Sigmoid colon (tissue), 7 donors: Measurements from ENCODE around the gene ATXN1. TPM values are rescaled to one million over a fixed set of nuclear protein-coding genes. Genes with fewer than 3 reads are reported as not detected.

Experiments
- DNase-seq: peaks from one replicate; pipeline ENCODE4 v3.0.0-alpha.2; 2019
- H3K27ac ChIP-seq, 4 donors: fragments of 200-600 bp; sonication (generic); one replicate each; pipeline ENCODE4 v1.5.1; 2016 to 2019; ENCODE audit warnings: mild to moderate bottlenecking in 1 of 4
- H3K27me3 ChIP-seq, 3 donors: fragments of 200-600 bp; sonication (generic); one replicate each; pipeline ENCODE4 v1.5.1; 2019; ENCODE audit warnings: mild to moderate bottlenecking in 1 of 3
- H3K36me3 ChIP-seq, 4 donors: fragments of 200-600 bp; sonication (generic); one replicate each; pipeline ENCODE4 v1.5.1; 2016 to 2019
- H3K4me1 ChIP-seq, 4 donors: fragments of 200-600 bp; sonication (generic); one replicate each; pipeline ENCODE4 v1.5.1; 2017 to 2019
- H3K4me3 ChIP-seq, 4 donors: fragments of 200-600 bp; sonication (generic); one replicate each; pipeline ENCODE4 v1.5.1; 2017 to 2019; ENCODE audit warnings: mild to moderate bottlenecking in 2 of 4, moderate library complexity in 1 of 4
- H3K9me3 ChIP-seq, 4 donors: fragments of 200-600 bp in 3 of 4; sonication (generic) in 3 of 4; one replicate each; pipeline versions ENCODE4 v1.5.1 to v1.6.1; 2013 to 2019
- CTCF ChIP-seq, 4 experiments: fragments of 450-650 bp in 3 of 4; fragments of 200-600 bp in 1 of 4; IDR thresholded peaks; one replicate each; pipeline ENCODE4 v1.5.1; 2016 to 2019; ENCODE audit warnings: antibody characterized with exemption in 4 of 4, mild to moderate bottlenecking in 3 of 4, moderate library complexity in 2 of 4
- EP300 ChIP-seq, 4 donors: sonication (generic); formaldehyde crosslinking; IDR thresholded peaks; one replicate each; pipeline ENCODE4 v1.6.1; 2017; ENCODE audit warnings: antibody characterized with exemption in 4 of 4
- POLR2A ChIP-seq, 2 donors: fragments of 450-650 bp; IDR thresholded peaks; one replicate each; pipeline ENCODE4 v1.6.1; 2016; ENCODE audit warnings: antibody characterized with exemption in 2 of 2, mild to moderate bottlenecking in 2 of 2, moderate library complexity in 2 of 2
- POLR2AphosphoS5 ChIP-seq, 4 donors: sonication (generic); formaldehyde crosslinking; IDR thresholded peaks; one replicate each; pipeline ENCODE4 v1.6.1; 2017; ENCODE audit warnings: antibody characterized with exemption in 4 of 4
- WGBS, 2 donors: extraction: QIAGEN DNeasy Blood & Tissue Kit; methylation state at CpG; one replicate each; pipeline ENCODE4 v1.1.7; 2013; 5-methylcytosine and 5-hydroxymethylcytosine counted together
- intact Hi-C: fragments of 100-400 bp; cut with DNase I; formaldehyde crosslinking; loops from one replicate; pipeline ENCODE4 v1.15.1; 2023
- polyA plus RNA-seq, 3 donors: library from polyadenylated mRNA; stranded (reverse); fragments of 200-250 nt; gene quantifications; one replicate each; pipeline ENCODE4 v1.2.3, GENCODE V29; 2013
- total RNA-seq, 4 donors: library from RNA; depleted of rRNA; stranded (reverse); fragments of >200 nt; gene quantifications; one replicate each; pipeline ENCODE4 v1.1.0, GENCODE V29; 2016
- donor health status: healthy with polysubstance abuse.
- donor health status: Bipolar disorder and iron deficiency.
- donor health status: healthy.

ATXN1 gene
- total and polyA plus RNA-seq, 7 donors = 4.8 to 95.3 (median 37.7) TPM

DNA sequence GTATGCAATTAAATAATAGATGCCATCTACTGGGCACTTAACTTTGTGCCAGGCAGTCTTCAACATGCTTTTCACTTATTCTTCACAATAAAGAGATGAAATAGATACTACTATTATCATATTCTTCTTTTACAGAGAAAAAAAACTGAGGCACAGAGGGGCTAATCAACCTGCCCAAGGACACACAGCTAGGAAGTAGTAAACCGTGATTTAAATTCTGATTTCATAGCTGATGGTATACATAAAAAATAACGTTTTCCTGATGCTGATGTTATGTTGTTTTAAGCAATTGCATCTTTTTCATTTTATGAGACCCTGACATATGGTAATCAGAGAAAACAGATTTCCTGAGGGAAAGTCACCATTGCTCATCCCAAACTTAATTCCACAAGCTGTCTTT, 45.1 kb upstream of the ATXN1 start:
- 70 to 85% methylated on average over 2 of the region's 2 CpGs for WGBS, 2 donors
- Histone ChIP-seq H3K36me3 (no peaks in the 10 kb centered on the region), H3K4me1 (peaks cover 0 to 36% (median 25%) of the 10 kb centered on the region in 4 donors), H3K4me3 (no peak overlapping the region), H3K27ac (peak overlapping the region in 1 of 4 donors; percentile 87), H3K9me3 (no peaks in the 10 kb centered on the region), H3K27me3 (no peaks in the 10 kb centered on the region)
- TF ChIP-seq EP300 (IDR thresholded peaks at IDR 0.05) (no peak), POLR2AphosphoS5 (IDR thresholded peaks at IDR 0.05) (no peak), POLR2A (IDR thresholded peaks at IDR 0.05) (no peak), CTCF (IDR thresholded peaks at IDR 0.05) (no peak)
- intact Hi-C loops = loop anchor here (10.0 kb wide), 2 partner anchors 158 to 278 kb away; no protein-coding TSS in a partner anchor
- no peak for DNase-seq

- no peak for TF ChIP-seq POLR2AphosphoS5 (IDR thresholded peaks at IDR 0.05)
- TF ChIP-seq EP300 (IDR thresholded peaks at IDR 0.05) = no peak
- no peak for TF ChIP-seq CTCF (IDR thresholded peaks at IDR 0.05)
- no peak for DNase-seq
- Histone ChIP-seq H3K36me3 (no peaks in the 10 kb centered on the region), H3K4me1 (peaks cover 0 to 36% (median 26%) of the 10 kb centered on the region in 4 donors), H3K27ac (peak overlapping the region; percentile 6 to 87 (median 74)), H3K4me3 (no peak overlapping the region), H3K27me3 (no peaks in the 10 kb centered on the region), H3K9me3 (no peaks in the 10 kb centered on the region)
- intact Hi-C loops = loop anchor here (10.0 kb wide), 2 partner anchors 159 to 279 kb away; no protein-coding TSS in a partner anchor
- WGBS, 2 donors = 47 to 67% methylated on average over 5 of the region's 5 CpGs
Observed at GRCh38 chr6:16805243-16805950, 44.1 kb upstream of the ATXN1 start.

DNA sequence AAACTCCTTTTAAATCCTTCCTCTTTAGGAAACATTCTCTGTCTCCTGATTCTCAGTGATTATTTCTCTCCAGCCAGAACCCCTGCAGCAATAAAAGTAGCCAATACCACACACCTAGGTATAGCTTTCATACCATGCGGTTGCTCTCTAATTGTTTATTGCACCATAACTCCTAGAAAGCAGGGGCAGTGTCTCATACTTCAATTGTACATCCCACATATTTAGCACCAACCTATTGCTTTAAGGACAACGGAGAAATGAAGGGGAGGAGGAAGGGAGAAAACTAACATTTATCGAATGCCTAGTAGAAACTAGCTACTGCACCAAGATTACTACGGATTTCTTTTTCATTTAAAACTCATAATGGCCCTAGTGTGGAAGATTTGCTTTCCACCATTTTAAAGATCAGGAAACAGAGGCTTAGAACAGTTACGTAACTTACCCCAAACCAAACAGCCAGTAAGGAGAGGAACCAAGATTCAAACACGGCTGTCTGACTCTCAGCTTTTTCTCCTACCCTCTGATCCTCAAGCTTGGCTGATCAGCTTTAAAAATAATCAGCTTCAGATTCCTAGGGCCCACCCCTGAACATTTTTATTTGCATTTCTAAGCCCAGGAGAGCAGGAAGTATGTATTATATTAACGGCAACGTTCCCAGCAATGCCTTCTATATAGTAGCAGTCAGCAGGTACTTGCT, 43.4 kb upstream of the ATXN1 start:
- WGBS, 2 donors = 65 to 74% methylated on average over 8 of the region's 8 CpGs
- Histone ChIP-seq H3K4me3 (no peak overlapping the region), H3K27me3 (no peaks in the 10 kb centered on the region), H3K36me3 (no peaks in the 10 kb centered on the region), H3K27ac (peak overlapping the region; percentile 6 to 87 (median 74)), H3K4me1 (peaks cover 0 to 36% (median 26%) of the 10 kb centered on the region in 4 donors), H3K9me3 (no peaks in the 10 kb centered on the region)
- TF ChIP-seq POLR2AphosphoS5 (IDR thresholded peaks at IDR 0.05) (no peak), EP300 (IDR thresholded peaks at IDR 0.05) (no peak)
- intact Hi-C loops = loop anchor here (10.0 kb wide), 2 partner anchors 160 to 280 kb away; no protein-coding TSS in a partner anchor
- no peak for DNase-seq

DNA sequence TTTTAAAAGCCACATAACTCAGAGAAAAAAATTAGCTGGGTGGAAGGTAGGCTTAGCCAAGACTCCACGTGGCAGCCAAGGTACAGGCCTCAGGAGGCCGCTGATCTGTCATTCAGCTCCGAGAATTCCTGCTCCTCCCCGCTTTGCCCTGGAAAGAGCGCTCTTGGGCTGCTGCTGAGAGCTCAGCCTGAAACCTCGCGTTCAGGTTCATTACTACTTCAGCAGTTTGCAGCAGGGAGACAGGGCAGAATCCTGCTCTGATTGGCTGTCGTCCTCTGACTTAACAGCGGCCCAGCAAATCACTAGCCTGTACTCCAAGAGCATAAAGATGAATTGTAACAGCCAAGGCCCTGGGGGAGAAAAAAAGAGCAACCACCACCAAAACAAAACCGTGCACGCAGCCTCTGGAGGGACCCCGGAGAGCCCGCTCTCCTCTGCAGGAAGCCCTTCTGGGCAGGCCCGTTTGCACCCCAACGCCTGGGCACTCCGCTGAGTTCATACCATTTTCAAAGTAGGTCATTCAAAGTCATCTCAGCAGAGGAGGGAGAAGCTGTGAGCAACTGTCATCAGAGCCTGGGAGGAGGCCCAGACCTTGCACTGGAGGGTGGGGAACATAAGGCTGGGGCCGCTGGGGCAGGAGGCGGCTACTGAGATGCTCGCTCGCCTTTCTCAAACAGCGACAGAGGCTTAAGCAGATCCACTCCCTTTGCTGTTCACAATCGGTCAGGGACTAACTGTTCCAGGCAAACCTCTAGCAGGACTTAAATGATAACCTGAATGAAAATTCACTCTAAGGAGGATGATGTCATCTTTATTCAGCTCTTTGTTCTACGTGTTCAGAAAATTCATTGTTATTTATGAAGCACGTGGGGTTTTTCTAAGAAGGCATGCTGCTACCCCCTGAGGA, 42.3 kb upstream of the ATXN1 start:
- Histone ChIP-seq H3K9me3 (no peaks in the 10 kb centered on the region), H3K4me1 (peaks cover 0 to 36% (median 26%) of the 10 kb centered on the region in 4 donors), H3K4me3 (peak overlapping the region; percentile 7 to 46 (median 36)), H3K27me3 (no peaks in the 10 kb centered on the region), H3K36me3 (no peaks in the 10 kb centered on the region), H3K27ac (peak overlapping the region; percentile 67 to 87 (median 74))
- 72 to 85% methylated on average over 24 of the region's 24 CpGs for WGBS, 2 donors
- TF ChIP-seq CTCF (IDR thresholded peaks at IDR 0.05) (no peak), POLR2AphosphoS5 (IDR thresholded peaks at IDR 0.05) (peak in 1 of 4 donors; percentile 51)
- DNase-seq = peak; percentile 82
- intact Hi-C loops = loop anchor here (10.0 kb wide), 2 partner anchors 161 to 281 kb away; no protein-coding TSS in a partner anchor
